ENCODE results near the gene EPB41L1.

The EPB41L1 gene

DNA sequence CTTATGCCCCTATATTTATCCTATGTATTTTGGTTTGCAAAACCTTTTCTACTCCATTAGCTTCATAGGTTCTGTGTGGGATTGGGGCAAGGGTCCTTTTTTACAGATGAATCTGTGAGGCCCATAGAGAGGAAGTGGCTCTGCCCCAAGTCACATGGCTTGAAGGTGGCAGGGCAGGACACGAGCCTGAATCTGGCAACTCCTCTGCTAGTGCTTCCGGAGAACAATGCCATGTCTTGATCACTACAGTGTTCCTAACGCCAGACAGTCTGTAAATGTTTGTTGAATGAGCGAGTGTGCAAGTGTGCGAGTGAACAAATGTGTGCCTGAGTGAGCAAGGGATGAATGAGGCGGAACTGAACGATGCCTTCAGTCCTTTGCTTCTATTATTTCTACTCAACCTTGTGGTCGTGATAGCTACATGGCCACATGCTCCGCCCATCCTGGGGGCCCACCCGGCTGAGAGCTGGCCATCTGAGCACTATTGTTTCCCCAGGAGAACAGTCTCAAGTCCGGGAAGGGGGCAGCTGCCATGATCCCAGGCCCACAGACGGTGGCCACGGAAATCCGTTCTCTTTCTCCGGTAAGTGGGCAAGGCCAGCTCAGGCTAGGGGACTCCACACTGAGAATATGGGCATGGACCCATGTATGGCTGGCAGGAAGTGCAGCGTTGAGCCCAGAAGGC lies 64.0 kb downstream of the EPB41L1 start:
- H4K20me1 ChIP-seq (ENCODE audit: insufficient read depth, low read length): no peaks in the 10 kb centered on the region
- H3K27me3 ChIP-seq (ENCODE audit: low read depth, low read length): no peaks in the 10 kb centered on the region
- H2AFZ ChIP-seq (ENCODE audit: low read depth, low read length): no peak overlapping the region
- H3K4me3 ChIP-seq (ENCODE audit: low read length): no peak overlapping the region
- no peak overlapping the region for H3K4me2 ChIP-seq (ENCODE audit: low read length)
- H3K9me3 ChIP-seq (ENCODE audit: insufficient read depth, low read length): no peaks in the 10 kb centered on the region
- no peaks in the 10 kb centered on the region for H3K36me3 ChIP-seq (replicated peaks; ENCODE audit: low read depth, low read length)
- no peaks in the 10 kb centered on the region for H3K79me2 ChIP-seq (ENCODE audit: low read length)
- H3K9ac ChIP-seq (ENCODE audit: low read length): no peak overlapping the region
- no peak overlapping the region for H3K27ac ChIP-seq (ENCODE audit: low read length)
- TF ChIP-seq, protein P1, sequence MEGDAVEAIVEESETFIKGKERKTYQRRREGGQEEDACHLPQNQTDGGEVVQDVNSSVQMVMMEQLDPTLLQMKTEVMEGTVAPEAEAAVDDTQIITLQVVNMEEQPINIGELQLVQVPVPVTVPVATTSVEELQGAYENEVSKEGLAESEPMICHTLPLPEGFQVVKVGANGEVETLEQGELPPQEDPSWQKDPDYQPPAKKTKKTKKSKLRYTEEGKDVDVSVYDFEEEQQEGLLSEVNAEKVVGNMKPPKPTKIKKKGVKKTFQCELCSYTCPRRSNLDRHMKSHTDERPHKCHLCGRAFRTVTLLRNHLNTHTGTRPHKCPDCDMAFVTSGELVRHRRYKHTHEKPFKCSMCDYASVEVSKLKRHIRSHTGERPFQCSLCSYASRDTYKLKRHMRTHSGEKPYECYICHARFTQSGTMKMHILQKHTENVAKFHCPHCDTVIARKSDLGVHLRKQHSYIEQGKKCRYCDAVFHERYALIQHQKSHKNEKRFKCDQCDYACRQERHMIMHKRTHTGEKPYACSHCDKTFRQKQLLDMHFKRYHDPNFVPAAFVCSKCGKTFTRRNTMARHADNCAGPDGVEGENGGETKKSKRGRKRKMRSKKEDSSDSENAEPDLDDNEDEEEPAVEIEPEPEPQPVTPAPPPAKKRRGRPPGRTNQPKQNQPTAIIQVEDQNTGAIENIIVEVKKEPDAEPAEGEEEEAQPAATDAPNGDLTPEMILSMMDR (IDR thresholded peaks at IDR 0.05; ENCODE audit: low read depth, low read length): no peak
- no peak for TF ChIP-seq EZH2phosphoT487 (IDR thresholded peaks at IDR 0.05; ENCODE audit: low read depth)
- no peaks in the 10 kb centered on the region for H3K4me1 ChIP-seq (ENCODE audit: low read length)

DNA sequence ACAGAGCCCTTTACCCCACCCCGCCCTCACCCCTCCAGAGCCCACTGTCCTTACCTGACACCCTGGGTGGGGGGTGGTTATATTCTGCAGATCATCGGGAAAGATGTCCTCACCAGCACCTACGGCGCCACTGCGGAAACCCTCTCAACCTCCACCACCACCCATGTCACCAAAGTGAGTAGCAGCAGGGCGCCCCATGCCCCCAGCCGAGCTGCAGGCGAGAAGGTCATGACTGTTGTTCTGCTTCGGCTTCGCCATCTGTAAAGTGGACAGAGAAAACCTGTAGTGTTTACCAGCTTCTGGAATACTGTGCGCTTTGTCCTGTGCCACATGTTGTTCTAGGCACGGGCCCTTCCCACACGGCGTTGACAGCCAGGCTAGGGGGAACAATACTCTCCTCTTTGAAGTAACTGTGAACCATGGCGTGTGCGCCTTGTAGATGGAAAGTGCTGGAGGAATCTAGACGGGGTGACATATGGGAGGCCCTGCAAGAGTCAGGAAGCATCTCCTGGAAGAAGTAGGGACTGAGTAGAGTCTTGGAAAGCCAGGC lies 65.2 kb downstream of the EPB41L1 start:
- Histone ChIP-seq H3K79me2 (ENCODE audit: low read length) (no peaks in the 10 kb centered on the region), H3K27ac (ENCODE audit: low read length) (no peak overlapping the region), H3K36me3 (replicated peaks; ENCODE audit: low read depth, low read length) (no peaks in the 10 kb centered on the region), H4K20me1 (ENCODE audit: insufficient read depth, low read length) (no peaks in the 10 kb centered on the region), H2AFZ (ENCODE audit: low read depth, low read length) (no peak overlapping the region), H3K4me3 (ENCODE audit: low read length) (no peak overlapping the region), H3K4me2 (ENCODE audit: low read length) (no peak overlapping the region), H3K9ac (ENCODE audit: low read length) (no peak overlapping the region), H3K9me3 (ENCODE audit: insufficient read depth, low read length) (no peaks in the 10 kb centered on the region), H3K27me3 (ENCODE audit: low read depth, low read length) (no peaks in the 10 kb centered on the region), H3K4me1 (ENCODE audit: low read length) (no peaks in the 10 kb centered on the region)
- TF ChIP-seq, protein P1 (IDR thresholded peaks at IDR 0.05; ENCODE audit: low read depth, low read length): no peak
- TF ChIP-seq EZH2phosphoT487 (IDR thresholded peaks at IDR 0.05; ENCODE audit: low read depth): no peak

DNA sequence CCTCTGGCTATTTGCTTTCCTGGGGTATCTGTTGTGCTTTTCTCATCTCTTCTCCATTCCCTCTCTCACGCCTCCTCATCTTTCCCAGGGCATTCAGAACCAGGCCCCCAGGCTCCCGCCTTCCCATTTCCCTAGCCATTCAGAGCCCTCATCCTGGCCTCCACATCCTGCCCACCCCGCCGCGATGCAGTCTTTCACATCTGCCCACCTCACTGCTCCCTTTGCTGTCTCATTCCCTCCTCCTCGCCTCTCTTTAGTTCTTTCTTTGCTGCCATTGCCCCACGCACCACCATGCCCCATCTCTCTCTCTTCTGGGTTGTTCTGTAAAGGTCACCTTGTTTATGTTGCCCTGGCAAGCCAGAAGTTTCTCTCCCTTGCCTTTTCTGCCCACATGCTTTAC lies 71.1 kb downstream of the EPB41L1 start:
- Histone ChIP-seq H3K4me1 (ENCODE audit: low read length) (peaks cover 9% of the 10 kb centered on the region), H3K4me2 (ENCODE audit: low read length) (no peak overlapping the region), H3K27ac (ENCODE audit: low read length) (no peak overlapping the region), H3K9me3 (ENCODE audit: insufficient read depth, low read length) (no peaks in the 10 kb centered on the region), H4K20me1 (ENCODE audit: insufficient read depth, low read length) (no peaks in the 10 kb centered on the region), H3K4me3 (ENCODE audit: low read length) (no peak overlapping the region), H3K79me2 (ENCODE audit: low read length) (no peaks in the 10 kb centered on the region), H2AFZ (ENCODE audit: low read depth, low read length) (no peak overlapping the region), H3K9ac (ENCODE audit: low read length) (no peak overlapping the region), H3K27me3 (ENCODE audit: low read depth, low read length) (no peaks in the 10 kb centered on the region), H3K36me3 (replicated peaks; ENCODE audit: low read depth, low read length) (no peaks in the 10 kb centered on the region)
- TF ChIP-seq EZH2phosphoT487 (IDR thresholded peaks at IDR 0.05; ENCODE audit: low read depth): no peak
- TF ChIP-seq, protein P1 (IDR thresholded peaks at IDR 0.05; ENCODE audit: low read depth, low read length): no peak

DNA sequence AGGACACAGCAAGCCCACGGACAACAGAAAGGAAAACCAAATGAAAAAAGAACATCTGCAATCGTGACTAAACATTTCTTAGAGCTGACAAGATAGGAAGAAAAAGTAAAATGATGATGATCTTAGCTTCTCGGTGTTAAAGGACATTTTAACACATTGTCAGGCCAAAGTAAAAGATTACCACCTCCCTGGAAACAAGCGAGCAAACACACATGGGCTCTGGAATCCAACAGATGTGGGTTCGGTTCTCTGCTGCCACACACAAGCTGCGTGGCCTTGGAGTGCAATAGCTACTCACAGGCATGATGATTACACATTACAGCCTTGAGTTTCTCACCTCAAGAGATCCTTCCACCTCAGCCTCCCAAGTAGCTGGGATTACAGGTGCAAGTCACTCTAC lies 74.2 kb downstream of the EPB41L1 start:
- Histone ChIP-seq H3K4me2 (ENCODE audit: low read length) (no peak overlapping the region), H2AFZ (ENCODE audit: low read depth, low read length) (no peak overlapping the region), H3K27ac (ENCODE audit: low read length) (no peak overlapping the region), H3K36me3 (replicated peaks; ENCODE audit: low read depth, low read length) (no peaks in the 10 kb centered on the region), H4K20me1 (ENCODE audit: insufficient read depth, low read length) (no peaks in the 10 kb centered on the region), H3K9me3 (ENCODE audit: insufficient read depth, low read length) (no peaks in the 10 kb centered on the region), H3K4me1 (ENCODE audit: low read length) (peaks cover 9% of the 10 kb centered on the region), H3K4me3 (ENCODE audit: low read length) (no peak overlapping the region), H3K27me3 (ENCODE audit: low read depth, low read length) (no peaks in the 10 kb centered on the region), H3K9ac (ENCODE audit: low read length) (no peak overlapping the region), H3K79me2 (ENCODE audit: low read length) (no peaks in the 10 kb centered on the region)
- no peak for TF ChIP-seq EZH2phosphoT487 (IDR thresholded peaks at IDR 0.05; ENCODE audit: low read depth)
- TF ChIP-seq, protein P1 (IDR thresholded peaks at IDR 0.05; ENCODE audit: low read depth, low read length): no peak

All from OCI-LY3 (cell line).